HUES64 (cell line): ENCODE measurements around the gene ATM. TPM values are rescaled to one million over a fixed set of nuclear protein-coding genes. Genes with fewer than 3 reads are reported as not detected.

Source experiments
- H3K27ac ChIP-seq: 2 replicates; pipeline ENCODE4 v1.7.0; 2013; ENCODE audit warnings: low read depth, low read length, inconsistent platforms
- H3K27me3 ChIP-seq: 2 replicates; pipeline ENCODE4 v1.6.1; 2013; ENCODE audit warnings: mild to moderate bottlenecking, low read length; ENCODE audit not compliant: insufficient read depth
- H3K36me3 ChIP-seq: 2 replicates; pipeline ENCODE4 v1.6.1; 2013; ENCODE audit warnings: mild to moderate bottlenecking, low read length; ENCODE audit not compliant: insufficient read depth
- H3K4me1 ChIP-seq: 2 replicates; pipeline ENCODE4 v1.6.1; 2013; ENCODE audit warnings: mild to moderate bottlenecking, low read length, moderate library complexity; ENCODE audit not compliant: insufficient read depth
- H3K4me3 ChIP-seq: 2 replicates; pipeline ENCODE4 v1.5.1; 2013; ENCODE audit warnings: mild to moderate bottlenecking, low read length, moderate library complexity
- H3K9ac ChIP-seq: 2 replicates; pipeline ENCODE4 v1.6.1; 2013; ENCODE audit warnings: mild to moderate bottlenecking, low read depth, low read length
- H3K9me3 ChIP-seq: 2 replicates; pipeline ENCODE4 v1.6.1; 2013; ENCODE audit warnings: low read depth, low read length; ENCODE audit not compliant: insufficient read depth
- WGBS: fragments of 150-250, 120-280 bp; methylation state at CpG from one replicate; pipeline ENCODE4 v1.1.7; 2013; ENCODE audit warnings: missing lambda C conversion rate; 5-methylcytosine and 5-hydroxymethylcytosine counted together
- polyA plus RNA-seq, 2 experiments: library from polyadenylated mRNA; stranded (reverse); fragments of 50-300 nt; gene quantifications; one replicate each; pipeline ENCODE4 v1.2.3, GENCODE V29; 2013

Gene ATM, protein sequence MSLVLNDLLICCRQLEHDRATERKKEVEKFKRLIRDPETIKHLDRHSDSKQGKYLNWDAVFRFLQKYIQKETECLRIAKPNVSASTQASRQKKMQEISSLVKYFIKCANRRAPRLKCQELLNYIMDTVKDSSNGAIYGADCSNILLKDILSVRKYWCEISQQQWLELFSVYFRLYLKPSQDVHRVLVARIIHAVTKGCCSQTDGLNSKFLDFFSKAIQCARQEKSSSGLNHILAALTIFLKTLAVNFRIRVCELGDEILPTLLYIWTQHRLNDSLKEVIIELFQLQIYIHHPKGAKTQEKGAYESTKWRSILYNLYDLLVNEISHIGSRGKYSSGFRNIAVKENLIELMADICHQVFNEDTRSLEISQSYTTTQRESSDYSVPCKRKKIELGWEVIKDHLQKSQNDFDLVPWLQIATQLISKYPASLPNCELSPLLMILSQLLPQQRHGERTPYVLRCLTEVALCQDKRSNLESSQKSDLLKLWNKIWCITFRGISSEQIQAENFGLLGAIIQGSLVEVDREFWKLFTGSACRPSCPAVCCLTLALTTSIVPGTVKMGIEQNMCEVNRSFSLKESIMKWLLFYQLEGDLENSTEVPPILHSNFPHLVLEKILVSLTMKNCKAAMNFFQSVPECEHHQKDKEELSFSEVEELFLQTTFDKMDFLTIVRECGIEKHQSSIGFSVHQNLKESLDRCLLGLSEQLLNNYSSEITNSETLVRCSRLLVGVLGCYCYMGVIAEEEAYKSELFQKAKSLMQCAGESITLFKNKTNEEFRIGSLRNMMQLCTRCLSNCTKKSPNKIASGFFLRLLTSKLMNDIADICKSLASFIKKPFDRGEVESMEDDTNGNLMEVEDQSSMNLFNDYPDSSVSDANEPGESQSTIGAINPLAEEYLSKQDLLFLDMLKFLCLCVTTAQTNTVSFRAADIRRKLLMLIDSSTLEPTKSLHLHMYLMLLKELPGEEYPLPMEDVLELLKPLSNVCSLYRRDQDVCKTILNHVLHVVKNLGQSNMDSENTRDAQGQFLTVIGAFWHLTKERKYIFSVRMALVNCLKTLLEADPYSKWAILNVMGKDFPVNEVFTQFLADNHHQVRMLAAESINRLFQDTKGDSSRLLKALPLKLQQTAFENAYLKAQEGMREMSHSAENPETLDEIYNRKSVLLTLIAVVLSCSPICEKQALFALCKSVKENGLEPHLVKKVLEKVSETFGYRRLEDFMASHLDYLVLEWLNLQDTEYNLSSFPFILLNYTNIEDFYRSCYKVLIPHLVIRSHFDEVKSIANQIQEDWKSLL (N-terminal part only)
- 15.2 TPM for polyA plus RNA-seq (2013, experiment 1 of 2)
- 18.1 TPM for polyA plus RNA-seq (2013, experiment 2 of 2)

DNA sequence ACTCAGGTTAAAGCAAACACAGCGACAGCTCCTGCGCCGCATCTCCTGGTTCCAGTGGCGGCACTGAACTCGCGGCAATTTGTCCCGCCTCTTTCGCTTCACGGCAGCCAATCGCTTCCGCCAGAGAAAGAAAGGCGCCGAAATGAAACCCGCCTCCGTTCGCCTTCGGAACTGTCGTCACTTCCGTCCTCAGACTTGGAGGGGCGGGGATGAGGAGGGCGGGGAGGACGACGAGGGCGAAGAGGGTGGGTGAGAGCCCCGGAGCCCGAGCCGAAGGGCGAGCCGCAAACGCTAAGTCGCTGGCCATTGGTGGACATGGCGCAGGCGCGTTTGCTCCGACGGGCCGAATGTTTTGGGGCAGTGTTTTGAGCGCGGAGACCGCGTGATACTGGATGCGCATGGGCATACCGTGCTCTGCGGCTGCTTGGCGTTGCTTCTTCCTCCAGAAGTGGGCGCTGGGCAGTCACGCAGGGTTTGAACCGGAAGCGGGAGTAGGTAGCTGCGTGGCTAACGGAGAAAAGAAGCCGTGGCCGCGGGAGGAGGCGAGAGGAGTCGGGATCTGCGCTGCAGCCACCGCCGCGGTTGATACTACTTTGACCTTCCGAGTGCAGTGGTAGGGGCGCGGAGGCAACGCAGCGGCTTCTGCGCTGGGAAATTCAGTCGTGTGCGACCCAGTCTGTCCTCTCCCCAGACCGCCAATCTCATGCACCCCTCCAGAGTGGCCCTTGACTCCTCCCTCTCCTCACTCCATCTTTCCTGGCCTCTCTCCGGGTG lies at the start of gene ATM, which contains the start of gene NPAT:
TSS of gene ATM (plus strand) at position 494 of the 774 bp plus-strand sequence. CDS start 4,558 bp downstream, outside the sequence.
TSS of gene NPAT (minus strand) at position 65 of the 774 bp plus-strand sequence. CDS start 102 bp downstream, outside the sequence.
- Histone ChIP-seq H3K27ac (peak within 1 kb of the TSS; percentile 93), H3K4me1 (peaks cover 42% of the 10 kb centered on the region), H3K36me3 (peaks cover 13% of the 10 kb centered on the region), H3K9ac (peak within 1 kb of the TSS; percentile 96), H3K4me3 (peak within 1 kb of the TSS; percentile 90), H3K27me3 (no peaks in the 10 kb centered on the region), H3K9me3 (no peaks in the 10 kb centered on the region)
- WGBS: under 1% methylated on average over 70 of the region's 70 CpGs

DNA sequence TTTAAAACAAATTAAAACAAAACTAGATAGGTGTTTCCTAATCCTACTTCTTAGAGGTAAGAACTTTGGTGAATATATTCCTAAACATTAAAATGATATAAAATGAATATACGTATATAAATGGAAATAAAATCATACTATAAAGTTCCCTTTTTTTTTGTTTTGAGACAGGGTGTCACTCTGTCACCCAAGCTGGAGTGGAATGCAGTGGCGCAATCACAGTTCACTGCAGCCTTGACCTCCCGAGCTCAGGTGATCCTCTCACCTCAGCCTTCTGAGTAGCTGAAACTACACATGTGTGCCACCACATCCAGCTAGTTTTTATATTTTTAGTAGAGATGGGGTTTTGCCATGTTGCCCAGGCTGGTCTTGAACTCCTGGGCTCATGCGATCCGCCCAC lies 45.3 kb upstream of the ATM start:
- Histone ChIP-seq H3K27ac (no peak overlapping the region), H3K4me3 (no peak overlapping the region), H3K9ac (no peak overlapping the region), H3K9me3 (no peaks in the 10 kb centered on the region), H3K4me1 (no peaks in the 10 kb centered on the region), H3K36me3 (peaks cover 96% of the 10 kb centered on the region), H3K27me3 (no peaks in the 10 kb centered on the region)
- 85% methylated on average over 4 of the region's 5 CpGs for WGBS

DNA sequence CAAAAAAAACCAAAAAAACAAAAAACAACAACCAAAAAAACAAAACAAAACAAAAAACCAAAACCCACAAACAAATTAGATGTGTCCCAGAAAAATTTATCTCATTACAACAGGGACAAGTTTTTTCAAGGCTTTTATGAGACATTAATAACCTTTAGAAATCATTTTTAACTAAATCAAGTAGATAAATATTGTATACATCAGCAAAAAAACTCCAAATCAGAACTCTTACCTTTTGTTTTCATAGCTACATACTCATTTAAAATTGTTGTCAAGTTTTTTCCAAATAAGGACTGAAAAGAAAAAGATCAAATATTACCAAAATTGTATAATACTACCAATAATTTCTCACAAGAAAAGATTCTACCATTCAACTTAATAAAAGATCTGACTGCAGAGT lies 29.1 kb upstream of the ATM start:
- peaks cover 81% of the 10 kb centered on the region for H3K36me3 ChIP-seq
- H3K4me1 ChIP-seq: no peaks in the 10 kb centered on the region

DNA sequence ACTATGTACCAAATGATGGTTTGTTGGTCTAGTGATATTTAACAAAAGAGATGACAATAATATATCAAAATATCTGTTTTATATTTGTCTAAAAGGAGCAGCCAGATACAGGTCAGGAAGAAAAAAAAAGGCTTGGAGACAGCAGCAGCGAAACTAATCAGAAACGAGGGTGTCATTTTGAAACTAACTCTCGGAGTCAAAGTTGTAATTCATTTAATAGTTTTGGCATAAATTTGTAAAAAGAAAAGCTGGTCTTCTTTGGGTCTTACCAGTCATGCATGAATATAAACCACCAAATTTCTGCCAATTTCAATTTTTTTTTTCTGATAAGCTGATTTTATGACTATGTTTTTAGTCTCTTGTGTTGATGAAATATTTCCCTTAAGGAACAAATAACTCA lies 26.0 kb upstream of the ATM start:
- 93% methylated on average over 3 of the region's 3 CpGs for WGBS
- Histone ChIP-seq H3K9ac (no peak overlapping the region), H3K27me3 (no peaks in the 10 kb centered on the region), H3K36me3 (peaks cover 66% of the 10 kb centered on the region), H3K4me1 (peaks cover 15% of the 10 kb centered on the region), H3K4me3 (no peak overlapping the region), H3K9me3 (no peaks in the 10 kb centered on the region), H3K27ac (no peak overlapping the region)

More for the DNA sequence above, 29.1 kb upstream of the ATM start:
- Histone ChIP-seq H3K9me3 (no peaks in the 10 kb centered on the region), H3K4me3 (no peak overlapping the region), H3K27ac (no peak overlapping the region), H3K27me3 (no peaks in the 10 kb centered on the region), H3K9ac (no peak overlapping the region)

DNA sequence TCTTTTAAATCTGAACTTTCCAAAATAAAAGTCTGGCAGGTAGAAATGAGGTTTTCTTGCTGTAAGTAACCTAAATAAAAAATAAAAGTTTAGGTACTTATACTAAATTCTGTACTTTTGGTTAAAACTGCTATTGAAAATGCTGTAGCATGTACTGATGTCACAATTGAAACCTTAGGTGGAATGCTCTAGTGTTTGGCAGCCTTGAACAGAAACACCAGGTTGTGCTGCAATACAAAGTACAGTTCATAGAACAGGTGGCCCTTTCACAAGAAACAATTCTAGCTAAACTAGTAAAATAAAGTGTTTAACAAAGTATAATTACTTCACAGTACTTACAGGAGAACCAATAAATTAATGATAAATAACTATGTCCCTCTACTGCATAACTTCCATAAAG lies 25.5 kb upstream of the ATM start:
- H3K36me3 ChIP-seq: peaks cover 61% of the 10 kb centered on the region
- peaks cover 15% of the 10 kb centered on the region for H3K4me1 ChIP-seq
- no peak overlapping the region for H3K4me3 ChIP-seq

DNA sequence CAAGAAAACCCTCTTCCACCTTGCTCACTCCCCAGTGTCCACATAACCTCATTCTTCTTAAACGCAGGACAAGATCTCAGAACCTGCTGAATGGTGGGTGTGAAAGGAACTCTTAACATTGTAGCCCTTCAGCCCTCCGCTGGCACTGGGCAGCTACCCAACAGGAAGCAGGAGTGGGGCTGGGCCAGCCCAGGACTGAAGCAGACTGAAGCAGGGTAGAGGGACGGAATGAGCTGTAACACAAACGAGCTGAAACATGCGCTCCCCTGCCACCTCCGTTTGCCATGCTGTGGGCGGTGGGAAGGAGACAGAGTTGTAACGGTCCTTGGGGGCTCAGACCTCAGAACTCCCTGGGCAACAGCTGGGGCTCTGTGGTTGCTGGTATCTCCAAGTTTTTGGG lies 24.0 kb upstream of the ATM start:
- Histone ChIP-seq H3K4me3 (no peak overlapping the region), H3K9ac (no peak overlapping the region), H3K4me1 (peaks cover 15% of the 10 kb centered on the region), H3K27ac (no peak overlapping the region), H3K36me3 (peaks cover 61% of the 10 kb centered on the region), H3K9me3 (no peaks in the 10 kb centered on the region), H3K27me3 (no peaks in the 10 kb centered on the region)
- 96% methylated on average over 8 of the region's 8 CpGs for WGBS

More for the DNA sequence above, 25.5 kb upstream of the ATM start:
- Histone ChIP-seq H3K27me3 (no peaks in the 10 kb centered on the region), H3K27ac (no peak overlapping the region), H3K9ac (no peak overlapping the region), H3K9me3 (no peaks in the 10 kb centered on the region)

DNA sequence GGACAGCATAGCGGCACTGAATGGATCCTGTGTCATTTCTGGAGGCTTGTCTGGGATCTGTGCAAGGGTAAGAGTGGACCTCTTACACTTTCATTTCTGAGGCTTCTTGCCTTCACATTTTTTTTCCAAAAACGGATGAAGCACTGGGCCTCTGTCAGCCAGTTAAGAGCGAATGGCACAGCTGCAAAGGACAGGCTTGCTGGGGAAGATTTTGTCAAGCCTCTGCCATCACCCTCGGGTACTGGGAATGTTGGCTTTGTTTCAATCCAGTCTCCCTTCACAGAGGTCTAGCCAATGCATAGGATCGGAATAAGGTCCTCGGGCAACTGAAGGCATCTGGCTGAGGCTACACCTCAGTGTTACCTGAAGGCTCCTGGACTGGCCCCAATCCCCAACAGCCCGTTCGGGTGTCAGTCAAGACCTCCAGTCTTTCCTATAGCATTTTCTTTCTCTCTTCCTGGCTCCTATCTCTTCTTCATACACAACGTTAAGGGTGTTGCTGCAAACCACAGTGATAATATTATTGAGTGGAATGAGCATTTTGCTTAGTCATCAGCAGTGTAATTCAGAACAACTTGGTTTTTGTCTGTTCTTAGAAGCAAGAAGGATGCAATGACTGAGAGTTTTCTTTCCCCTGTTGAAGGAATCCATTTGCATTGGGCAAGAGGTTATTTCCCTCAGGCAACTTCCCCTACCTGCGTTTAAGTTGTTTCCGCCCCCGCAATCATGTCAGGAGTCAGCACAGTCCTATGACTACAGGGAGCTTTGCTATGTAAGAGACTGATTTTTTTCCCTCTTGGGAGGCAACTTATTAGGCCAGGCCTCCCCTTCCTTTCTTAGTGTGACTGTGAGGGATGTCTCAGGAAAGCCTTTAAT lies 23.2 kb upstream of the ATM start:
- H3K4me1 ChIP-seq: peaks cover 15% of the 10 kb centered on the region
- no peak overlapping the region for H3K27ac ChIP-seq
- no peak overlapping the region for H3K9ac ChIP-seq
- no peaks in the 10 kb centered on the region for H3K27me3 ChIP-seq
- no peak overlapping the region for H3K4me3 ChIP-seq
- peaks cover 8% of the 10 kb centered on the region for H3K9me3 ChIP-seq
- H3K36me3 ChIP-seq: peaks cover 62% of the 10 kb centered on the region
- 84% methylated on average over 12 of the region's 12 CpGs for WGBS

DNA sequence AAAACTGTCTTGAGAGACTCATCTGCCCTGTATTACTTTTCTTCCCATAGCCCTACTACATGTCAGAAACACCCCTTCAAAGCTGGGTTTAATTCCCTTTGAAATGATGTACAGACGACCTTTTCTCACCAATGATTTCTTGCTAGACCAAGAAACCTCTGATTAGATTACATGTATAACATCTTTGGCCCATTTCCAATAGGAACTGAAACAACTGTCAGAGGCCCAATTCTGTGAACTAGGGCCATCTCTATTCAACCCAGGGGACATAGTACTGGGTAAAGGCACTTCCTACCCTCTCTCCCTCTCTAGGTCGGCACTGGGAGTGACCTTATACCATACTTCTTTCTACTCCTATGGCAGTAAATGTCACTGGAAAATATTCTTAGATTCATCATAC lies 19.8 kb upstream of the ATM start:
- H3K27me3 ChIP-seq: no peaks in the 10 kb centered on the region
- H3K9ac ChIP-seq: no peak overlapping the region
- H3K36me3 ChIP-seq: peaks cover 68% of the 10 kb centered on the region
- H3K9me3 ChIP-seq: peaks cover 41% of the 10 kb centered on the region
- H3K27ac ChIP-seq: no peak overlapping the region
- no peak overlapping the region for H3K4me3 ChIP-seq
- WGBS: 97% methylated on average over 2 of the region's 2 CpGs
- peaks cover 15% of the 10 kb centered on the region for H3K4me1 ChIP-seq

DNA sequence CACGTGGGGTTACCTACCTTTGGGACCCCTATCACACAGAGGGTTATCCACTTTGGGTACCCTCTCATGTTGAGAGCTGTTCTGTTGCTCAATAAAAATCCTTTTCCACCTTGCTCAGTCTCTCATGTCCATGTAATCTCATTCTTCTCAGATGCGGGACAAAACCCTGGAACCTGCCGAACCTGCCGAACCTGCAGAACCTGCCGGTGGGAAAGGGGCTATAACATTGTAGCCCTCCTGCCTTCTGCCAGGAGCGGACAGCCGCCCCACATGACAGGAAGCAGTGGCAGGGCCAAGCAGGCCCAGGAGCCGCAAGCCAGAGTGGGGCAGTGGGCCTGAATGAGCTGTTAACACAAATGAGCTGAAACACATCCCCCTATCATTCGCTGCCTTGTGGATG lies 18.5 kb upstream of the ATM start:
- no peak overlapping the region for H3K9ac ChIP-seq
- no peaks in the 10 kb centered on the region for H3K27me3 ChIP-seq
- H3K27ac ChIP-seq: no peak overlapping the region
- H3K36me3 ChIP-seq: peaks cover 72% of the 10 kb centered on the region
- H3K4me3 ChIP-seq: no peak overlapping the region
- WGBS: 93% methylated on average over 9 of the region's 9 CpGs
- peaks cover 15% of the 10 kb centered on the region for H3K4me1 ChIP-seq
- H3K9me3 ChIP-seq: peaks cover 49% of the 10 kb centered on the region
